ENCODE data around the gene CRCP.
"Not testable (repeated sequence)": the region's sequence is repeated elsewhere in the genome, so short reads cannot be mapped to it uniquely, and the experiment has no call there.

CRCP gene

GRCh38 chr7:66108410-66108809 is 6.2 kb upstream of the CRCP start:
- DNase-seq = not testable (repeated sequence)

- DNase-seq = peak; percentile 53
Observed at GRCh38 chr7:66110856-66111255, 3.8 kb upstream of the CRCP start.

- DNase-seq = not testable (repeated sequence)
Observed at GRCh38 chr7:66116680-66117420, 2.2 kb downstream of the CRCP start.

- DNase-seq = no peak
Observed at GRCh38 chr7:66118603-66119002, 4.0 kb downstream of the CRCP start.

- DNase-seq = no peak
Observed at GRCh38 chr7:66119245-66119850, 4.7 kb downstream of the CRCP start.

- DNase-seq = no peak
Observed at GRCh38 chr7:66123175-66123528, 8.5 kb downstream of the CRCP start.

GRCh38 chr7:66124569-66124861 is 9.9 kb downstream of the CRCP start:
- not testable (repeated sequence) for DNase-seq

- peak; percentile 8 for DNase-seq
Observed at GRCh38 chr7:66125052-66125694, 10.5 kb downstream of the CRCP start.

- not testable (repeated sequence) for DNase-seq
Observed at GRCh38 chr7:66125781-66126352, 11.2 kb downstream of the CRCP start.

- DNase-seq = not testable (repeated sequence)
Observed at GRCh38 chr7:66127172-66127571, 12.5 kb downstream of the CRCP start.

- no peak for DNase-seq
Observed at GRCh38 chr7:66138994-66139752, 24.5 kb downstream of the CRCP start.

GRCh38 chr7:66140924-66141323 is 26.3 kb downstream of the CRCP start:
- DNase-seq = peak; percentile 14

GRCh38 chr7:66142334-66142733 is 27.7 kb downstream of the CRCP start:
- no peak for DNase-seq

GRCh38 chr7:66142996-66143395 is 28.3 kb downstream of the CRCP start:
- DNase-seq = no peak

GRCh38 chr7:66143876-66144332 is 29.3 kb downstream of the CRCP start:
- no peak for DNase-seq

GRCh38 chr7:66145400-66146104 is 30.9 kb downstream of the CRCP start:
- no peak for DNase-seq

GRCh38 chr7:66146701-66147100 is 32.1 kb downstream of the CRCP start:
- DNase-seq = no peak

- not testable (repeated sequence) for DNase-seq
Observed at GRCh38 chr7:66147657-66148056, 33.0 kb downstream of the CRCP start.

- DNase-seq = no peak
Observed at GRCh38 chr7:66150471-66150870, 35.8 kb downstream of the CRCP start.

GRCh38 chr7:66152371-66153191 is 37.9 kb downstream of the CRCP start:
- no peak for DNase-seq

- no peak for DNase-seq
Observed at GRCh38 chr7:66153691-66154090, 39.0 kb downstream of the CRCP start.

- DNase-seq = not testable (repeated sequence)
Observed at GRCh38 chr7:66156035-66156434, 41.4 kb downstream of the CRCP start.
